ENCODE measurements around the gene KLHDC10.
A peak's percentile ranks its signal among the peaks of the same experiment; 100 is the strongest.
"Not testable (repeated sequence)": the region's sequence is repeated elsewhere in the genome, so short reads cannot be mapped to it uniquely, and the experiment has no call there.

The KLHDC10 gene

GRCh38 chr7:130069978-130070860 lies at the start of gene KLHDC10:
Gene KLHDC10 (plus strand): TSS chr7:130070534. CDS start chr7:130070644, 110 bp downstream.
- DNase-seq = peak; percentile 100
- in situ Hi-C loops (cut with HindIII; ENCODE audit: low pct_ligation_motif_present, low pct_unique_long_range_greater_than_20kb, low sequenced_read_pairs) = no loop called here

GRCh38 chr7:130021105-130021834 lies 49.1 kb upstream of the KLHDC10 start:
- no peak for DNase-seq
- in situ Hi-C loops (cut with HindIII; ENCODE audit: low pct_ligation_motif_present, low pct_unique_long_range_greater_than_20kb, low sequenced_read_pairs) = no loop called here

- in situ Hi-C loops (cut with HindIII; ENCODE audit: low pct_ligation_motif_present, low pct_unique_long_range_greater_than_20kb, low sequenced_read_pairs) = no loop called here
- DNase-seq = no peak
Measured at GRCh38 chr7:130022115-130022514, 48.2 kb upstream of the KLHDC10 start.

- no peak for DNase-seq
- in situ Hi-C loops (cut with HindIII; ENCODE audit: low pct_ligation_motif_present, low pct_unique_long_range_greater_than_20kb, low sequenced_read_pairs) = no loop called here
Measured at GRCh38 chr7:130022623-130023175, 47.6 kb upstream of the KLHDC10 start.

GRCh38 chr7:130024390-130024789 lies 45.9 kb upstream of the KLHDC10 start:
- in situ Hi-C loops (cut with HindIII; ENCODE audit: low pct_ligation_motif_present, low pct_unique_long_range_greater_than_20kb, low sequenced_read_pairs) = no loop called here
- no peak for DNase-seq

- no peak for DNase-seq
- in situ Hi-C loops (cut with HindIII; ENCODE audit: low pct_ligation_motif_present, low pct_unique_long_range_greater_than_20kb, low sequenced_read_pairs) = no loop called here
Measured at GRCh38 chr7:130032698-130033097, 37.6 kb upstream of the KLHDC10 start.

- in situ Hi-C loops (cut with HindIII; ENCODE audit: low pct_ligation_motif_present, low pct_unique_long_range_greater_than_20kb, low sequenced_read_pairs) = no loop called here
- peak; percentile 43 for DNase-seq
Measured at GRCh38 chr7:130037703-130038102, 32.6 kb upstream of the KLHDC10 start.

GRCh38 chr7:130040576-130040975 lies 29.8 kb upstream of the KLHDC10 start:
- no peak for DNase-seq
- in situ Hi-C loops (cut with HindIII; ENCODE audit: low pct_ligation_motif_present, low pct_unique_long_range_greater_than_20kb, low sequenced_read_pairs) = no loop called here

- in situ Hi-C loops (cut with HindIII; ENCODE audit: low pct_ligation_motif_present, low pct_unique_long_range_greater_than_20kb, low sequenced_read_pairs) = no loop called here
- DNase-seq = no peak
Measured at GRCh38 chr7:130047831-130048230, 22.5 kb upstream of the KLHDC10 start.

- in situ Hi-C loops (cut with HindIII; ENCODE audit: low pct_ligation_motif_present, low pct_unique_long_range_greater_than_20kb, low sequenced_read_pairs) = no loop called here
- peak; percentile 77 for DNase-seq
Measured at GRCh38 chr7:130048906-130049305, 21.4 kb upstream of the KLHDC10 start.

- DNase-seq; in situ Hi-C loops (cut with HindIII; ENCODE audit: low pct_ligation_motif_present, low pct_unique_long_range_greater_than_20kb, low sequenced_read_pairs): not testable (repeated sequence)
Measured at GRCh38 chr7:130052250-130052649, 18.1 kb upstream of the KLHDC10 start.

- DNase-seq; in situ Hi-C loops (cut with HindIII; ENCODE audit: low pct_ligation_motif_present, low pct_unique_long_range_greater_than_20kb, low sequenced_read_pairs): not testable (repeated sequence)
Measured at GRCh38 chr7:130055198-130055597, 15.1 kb upstream of the KLHDC10 start.

- in situ Hi-C loops (cut with HindIII; ENCODE audit: low pct_ligation_motif_present, low pct_unique_long_range_greater_than_20kb, low sequenced_read_pairs) = no loop called here
- DNase-seq = no peak
Measured at GRCh38 chr7:130062246-130062645, 8.1 kb upstream of the KLHDC10 start.

- in situ Hi-C loops (cut with HindIII; ENCODE audit: low pct_ligation_motif_present, low pct_unique_long_range_greater_than_20kb, low sequenced_read_pairs) = no loop called here
- peak; percentile 64 for DNase-seq
Measured at GRCh38 chr7:130063036-130063435, 7.3 kb upstream of the KLHDC10 start.

GRCh38 chr7:130064580-130064926 lies 5.8 kb upstream of the KLHDC10 start:
- in situ Hi-C loops (cut with HindIII; ENCODE audit: low pct_ligation_motif_present, low pct_unique_long_range_greater_than_20kb, low sequenced_read_pairs); DNase-seq: not testable (repeated sequence)

GRCh38 chr7:130065500-130066152 lies 4.7 kb upstream of the KLHDC10 start:
- in situ Hi-C loops (cut with HindIII; ENCODE audit: low pct_ligation_motif_present, low pct_unique_long_range_greater_than_20kb, low sequenced_read_pairs) = no loop called here
- DNase-seq = peak; percentile 47

GRCh38 chr7:130069179-130069977 lies 956 bp upstream of the KLHDC10 start:
- DNase-seq = no peak
- in situ Hi-C loops (cut with HindIII; ENCODE audit: low pct_ligation_motif_present, low pct_unique_long_range_greater_than_20kb, low sequenced_read_pairs) = no loop called here
